NOMO-1 treated with DMSO at 0.1 percent for 48 hours (cell line): Measurements from ENCODE around the gene PRR7.

ENCODE experiments used
- DNase-seq: peaks from one replicate; lab custom pipeline; 2025; ENCODE audit not compliant: unreplicated experiment; lab: John Stamatoyannopoulos, UW

The PRR7 gene

DNA sequence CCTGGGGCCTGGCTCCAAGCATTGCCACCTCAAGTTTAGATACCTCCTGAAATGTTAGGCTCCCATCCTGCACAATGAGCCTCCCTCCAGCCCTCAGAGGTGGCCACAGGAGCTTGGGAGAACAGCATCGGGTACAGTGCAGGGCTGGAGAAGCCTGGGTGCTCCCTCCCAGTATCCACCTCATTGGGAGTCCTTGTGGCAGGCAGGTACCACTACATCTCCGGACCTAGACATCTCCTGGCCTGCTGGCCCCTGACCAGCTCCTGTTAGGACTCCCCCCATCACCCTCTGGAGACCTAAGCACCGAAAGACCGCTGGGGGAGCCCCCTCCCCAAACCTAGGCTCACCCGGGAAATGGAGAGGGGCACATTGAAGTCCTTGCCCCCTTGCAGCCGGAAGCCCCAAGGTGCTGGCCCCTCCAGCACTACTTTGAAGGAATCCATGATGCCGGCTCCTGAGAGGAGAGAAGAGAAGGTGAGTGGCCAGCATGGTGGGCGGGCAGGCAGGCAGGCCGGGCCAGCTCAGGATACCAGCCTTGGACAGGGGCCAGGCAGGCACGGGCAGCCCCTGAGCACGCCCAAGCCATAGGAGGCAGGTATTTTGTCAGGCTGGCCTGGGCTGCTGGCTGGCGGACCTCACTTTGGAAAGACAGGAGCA is 49.6 kb downstream of the PRR7 start:
- peak; percentile 20 for DNase-seq

- DNase-seq: no peak
Measured at GRCh38 chr5:177496727-177497291, 50.2 kb downstream of the PRR7 start.

GRCh38 chr5:177497292-177498012 is 50.8 kb downstream of the PRR7 start, which contains the start of gene PDLIM7:
TSS of gene PDLIM7 (minus strand) at chr5:177497604. CDS start at chr5:177496512, 1,092 bp downstream.
- peak; percentile 96 for DNase-seq

GRCh38 chr5:177498013-177498787 is 51.6 kb downstream of the PRR7 start:
- no peak for DNase-seq

- DNase-seq: no peak
Measured at GRCh38 chr5:177499842-177500241, 53.2 kb downstream of the PRR7 start.

DNA sequence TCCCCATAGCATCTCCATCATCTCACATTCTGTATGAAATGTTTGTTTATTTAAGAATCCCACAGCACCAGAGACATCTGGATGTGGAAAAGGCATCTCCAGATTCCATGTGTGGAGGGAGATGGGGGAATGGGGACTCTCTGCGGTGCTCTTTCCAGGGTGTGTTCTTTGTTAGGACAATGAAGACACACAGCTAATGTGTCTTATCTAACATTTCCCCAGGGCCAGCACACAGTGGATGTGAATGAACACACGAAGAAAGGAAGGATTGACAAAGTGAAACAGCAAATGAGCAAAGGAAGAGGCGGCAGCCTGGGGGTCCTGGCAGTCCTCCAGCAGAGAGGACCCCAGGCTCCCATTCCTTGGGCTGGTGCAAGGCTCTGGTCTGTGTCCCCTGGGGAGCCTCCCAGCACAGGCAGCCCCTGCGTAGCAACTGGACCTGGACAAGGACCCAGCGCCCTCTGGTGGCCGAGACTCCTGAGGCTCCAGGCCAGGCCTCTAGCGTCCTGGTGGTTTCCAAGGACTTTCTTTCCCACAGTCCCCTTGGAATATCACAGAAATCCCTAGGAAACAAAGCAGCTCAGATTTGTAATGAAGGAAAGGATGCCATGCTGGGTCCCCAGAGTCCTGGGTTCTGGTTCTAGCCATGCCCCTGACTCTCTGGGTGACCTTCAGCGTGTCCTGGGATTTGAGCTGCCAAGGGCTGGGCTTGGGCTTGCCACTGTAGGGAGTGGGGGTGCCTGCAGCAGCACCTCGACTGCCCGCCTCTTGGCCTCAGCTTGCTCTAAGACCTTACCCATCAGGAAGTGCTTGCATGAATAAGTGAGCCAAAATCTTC is 54.3 kb downstream of the PRR7 start:
- DNase-seq: peak; percentile 53

GRCh38 chr5:177501874-177502678 is 55.5 kb downstream of the PRR7 start:
- DNase-seq: peak; percentile 91

DNA sequence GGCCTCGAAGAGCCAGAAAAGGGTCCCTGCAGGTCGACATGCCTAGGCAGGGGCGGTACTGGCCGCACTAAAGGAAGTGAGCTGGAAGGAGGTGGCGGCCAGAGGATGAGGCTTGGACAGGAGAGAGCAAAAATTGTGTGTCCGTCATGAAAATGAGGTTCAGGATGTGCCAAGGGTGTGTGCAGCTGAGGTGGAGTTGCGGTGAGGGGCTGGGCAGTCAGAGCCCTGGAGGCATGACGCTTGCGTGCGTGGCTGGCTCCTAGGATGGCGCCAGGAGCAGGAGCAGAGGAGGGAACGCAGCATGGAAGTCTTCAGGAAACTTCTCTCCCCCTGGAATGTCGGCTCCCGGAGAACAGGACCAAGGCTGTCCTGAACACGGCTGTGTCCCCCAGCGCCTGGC is 56.3 kb downstream of the PRR7 start:
- no peak for DNase-seq

GRCh38 chr5:177503351-177504085 is 56.9 kb downstream of the PRR7 start:
- DNase-seq: no peak

DNA sequence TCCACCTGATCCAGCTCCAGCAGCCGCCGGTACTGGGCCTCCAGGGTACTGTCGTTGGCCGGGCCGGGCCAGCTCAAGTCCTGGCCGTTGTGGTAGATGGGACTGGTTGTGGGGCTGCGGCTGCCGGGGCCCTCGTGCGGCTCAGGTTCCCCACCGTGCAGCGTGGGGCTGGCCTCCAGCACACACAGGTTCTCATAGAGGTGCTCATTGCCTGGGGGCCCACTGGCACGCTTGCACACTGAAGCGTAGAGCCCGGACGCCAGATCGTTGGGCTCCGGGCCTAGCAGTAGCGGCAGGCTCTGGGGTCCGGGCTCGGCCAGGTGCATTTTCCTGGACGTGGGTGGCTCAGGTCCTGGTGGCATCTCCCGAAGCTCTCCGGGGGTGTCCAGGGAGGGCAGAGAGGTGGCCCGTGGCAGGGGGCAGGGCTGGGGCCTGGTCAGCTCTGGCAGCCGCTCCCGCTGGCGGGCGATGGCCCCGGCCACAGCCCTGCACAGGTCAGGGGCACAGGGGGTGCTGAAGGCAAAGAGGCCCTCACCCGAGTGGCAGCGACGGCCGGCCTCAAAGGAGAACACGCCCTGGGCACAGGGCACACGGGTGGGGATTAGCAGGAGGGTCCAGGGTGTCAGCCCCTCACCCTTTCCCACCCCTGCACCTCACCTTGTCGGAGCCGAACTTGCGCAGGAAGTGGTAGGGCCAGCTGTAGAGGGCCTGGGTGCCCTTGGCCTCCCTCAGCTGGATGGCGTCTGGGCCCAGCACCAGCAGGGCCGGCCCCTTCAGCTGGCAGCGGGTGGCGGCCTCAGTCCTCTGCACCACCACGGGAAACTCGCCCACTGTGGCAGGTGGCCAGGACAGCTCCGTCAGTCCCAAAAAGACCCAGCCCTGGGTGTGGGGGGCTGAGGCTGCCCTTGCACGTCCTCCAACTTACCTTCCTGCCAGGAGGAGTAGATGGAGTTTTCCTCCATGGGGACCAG is 57.8 kb downstream of the PRR7 start:
- no peak for DNase-seq

GRCh38 chr5:177505075-177505474 is 58.5 kb downstream of the PRR7 start:
- no peak for DNase-seq
